HEK293 (cell line): ENCODE measurements around the gene MAP4K5.
A peak's percentile ranks its signal among the peaks of the same experiment; 100 is the strongest.

ENCODE experiments used
- CTCF ChIA-PET: fragments of 350-600 bp; formaldehyde crosslinking; extraction: SDS; loops from one replicate; lab custom pipeline; 2021; ENCODE audit warnings: antibody characterized with exemption; lab: Yijun Ruan, JAX
- POLR2A ChIA-PET: fragments of 300-600 bp; formaldehyde crosslinking; extraction: SDS; loops from one replicate; lab custom pipeline; 2020; ENCODE audit warnings: antibody characterized with exemption, inconsistent platforms; lab: Yijun Ruan, JAX
- H3K27ac ChIP-seq: fragments of 200-500 bp; sonication (Bioruptor generic); 2 replicates; pipeline ENCODE4 v1.5.1; 2014; ENCODE audit warnings: low read depth, low read length, control low read depth, inconsistent platforms; ENCODE audit errors: extremely low read depth
- H3K36me3 ChIP-seq, 2 experiments: fragments of 200-500 bp in 1 of 2; sonication (Bioruptor generic) in 1 of 2; 1 replicate in 1 of 2; 2 replicates in 1 of 2; pipeline ENCODE4 v1.5.1; 2014 to 2017; ENCODE audit warnings: inconsistent platforms in 2 of 2, low read length in 2 of 2; ENCODE audit not compliant: control insufficient read depth in 2 of 2, insufficient read depth in 1 of 2
- H3K4me1 ChIP-seq: fragments of 200-500 bp; sonication (Bioruptor generic); 2 replicates; pipeline ENCODE4 v1.5.1; 2014; ENCODE audit warnings: mild to moderate bottlenecking, low read length, inconsistent platforms; ENCODE audit not compliant: control insufficient read depth, insufficient read depth
- H3K4me3 ChIP-seq: 2 replicates; pipeline ENCODE4 v1.5.1; 2011; ENCODE audit warnings: low read depth, mild to moderate bottlenecking, control low read depth, low read length, moderate library complexity
- H3K9me3 ChIP-seq: fragments of 200-500 bp; sonication (Bioruptor generic); 2 replicates; pipeline ENCODE4 v1.5.1; 2014; ENCODE audit warnings: low read depth, low read length, inconsistent platforms; ENCODE audit not compliant: control insufficient read depth, insufficient read depth
- BCL11B ChIP-seq: fragments of 450-650 bp; formaldehyde crosslinking; IDR thresholded peaks from 2 replicates; pipeline ENCODE4 v1.5.1; 2016; ENCODE audit warnings: low read depth, missing biosample characterization, missing genetic modification characterization
- EGR2 ChIP-seq: fragments of 450-650 bp; formaldehyde crosslinking; IDR thresholded peaks from 2 replicates; pipeline ENCODE4 v1.5.1; 2016; ENCODE audit warnings: low read depth, missing biosample characterization, missing genetic modification characterization
- ELK4 ChIP-seq: IDR thresholded peaks from 2 replicates; pipeline ENCODE4 v1.6.1; 2011; ENCODE audit warnings: mild to moderate bottlenecking, low read depth, low read length, borderline replicate concordance
- KLF7 ChIP-seq: fragments of 450-650 bp; formaldehyde crosslinking; IDR thresholded peaks from 2 replicates; pipeline ENCODE4 v1.5.1; 2016; ENCODE audit warnings: missing biosample characterization, missing genetic modification characterization, borderline replicate concordance
- MEIS1 ChIP-seq: sonication (generic); formaldehyde crosslinking; IDR thresholded peaks from 2 replicates; pipeline ENCODE4 v1.8.1; 2022; ENCODE audit warnings: missing genetic modification reagents, mild to moderate bottlenecking, borderline replicate concordance
- PBX3 ChIP-seq: sonication (generic); formaldehyde crosslinking; IDR thresholded peaks from 2 replicates; pipeline ENCODE4 v1.8.1; 2022; ENCODE audit warnings: mild to moderate bottlenecking, moderate library complexity, missing genetic modification reagents
- PRDM1 ChIP-seq: fragments of 450-650 bp; formaldehyde crosslinking; IDR thresholded peaks from 2 replicates; pipeline ENCODE4; 2016; ENCODE audit warnings: missing biosample characterization, missing genetic modification characterization
- SALL2 ChIP-seq: fragments of 450-650 bp; formaldehyde crosslinking; IDR thresholded peaks from 2 replicates; pipeline ENCODE4 v1.5.0; 2017; ENCODE audit warnings: missing biosample characterization, mild to moderate bottlenecking, missing genetic modification characterization, borderline replicate concordance
- SETDB1 ChIP-seq: IDR thresholded peaks from one replicate; pipeline ENCODE4 v1.6.1; 2017; ENCODE audit warnings: mild to moderate bottlenecking, low read length, moderate library complexity, mixed read lengths; ENCODE audit not compliant: insufficient read length
- TRIM28 ChIP-seq: IDR thresholded peaks from 2 replicates; pipeline ENCODE4 v1.6.1; 2011; ENCODE audit warnings: low read length, control low read depth, borderline replicate concordance
- ZBTB7A ChIP-seq: fragments of 450-650 bp; formaldehyde crosslinking; IDR thresholded peaks from 2 replicates; pipeline ENCODE4 v1.5.1; 2016; ENCODE audit warnings: low read depth, missing biosample characterization, missing genetic modification characterization
- ZNF202 ChIP-seq: fragments of 450-650 bp; formaldehyde crosslinking; IDR thresholded peaks from 2 replicates; pipeline ENCODE4 v1.5.1; 2016; ENCODE audit warnings: missing biosample characterization, missing genetic modification characterization, borderline replicate concordance
- ZNF292 ChIP-seq: fragments of 450-650 bp; formaldehyde crosslinking; IDR thresholded peaks from 2 replicates; pipeline ENCODE4 v1.5.1; 2016; ENCODE audit warnings: low read depth, missing biosample characterization, missing genetic modification characterization, borderline replicate concordance
- ZNF324 ChIP-seq: fragments of 450-650 bp; formaldehyde crosslinking; IDR thresholded peaks from 2 replicates; pipeline ENCODE4 v1.5.1; 2016; ENCODE audit warnings: missing biosample characterization, missing genetic modification characterization
- ZNF501 ChIP-seq: fragments of 450-650 bp; formaldehyde crosslinking; IDR thresholded peaks from 2 replicates; pipeline ENCODE4 v1.5.1; 2016; ENCODE audit warnings: missing biosample characterization, missing genetic modification characterization
- ZNF514 ChIP-seq: fragments of 450-650 bp; formaldehyde crosslinking; IDR thresholded peaks from 2 replicates; pipeline ENCODE4 v1.5.1; 2016; ENCODE audit warnings: missing biosample characterization, missing genetic modification characterization
- ZNF626 ChIP-seq: fragments of 450-650 bp; sonication (Bioruptor Pico); formaldehyde crosslinking; IDR thresholded peaks from 2 replicates; pipeline ENCODE4 v1.5.1; 2018; ENCODE audit warnings: missing biosample characterization, missing genetic modification characterization, inconsistent platforms
- ZNF658 ChIP-seq: fragments of 450-650 bp; formaldehyde crosslinking; IDR thresholded peaks from 2 replicates; pipeline ENCODE4; 2016; ENCODE audit warnings: missing biosample characterization, missing genetic modification characterization
- ZNF701 ChIP-seq: fragments of 450-650 bp; formaldehyde crosslinking; IDR thresholded peaks from 2 replicates; pipeline ENCODE4 v1.5.1; 2016; ENCODE audit warnings: missing biosample characterization, missing genetic modification characterization
- ZNF791 ChIP-seq: fragments of 450-650 bp; formaldehyde crosslinking; IDR thresholded peaks from 2 replicates; pipeline ENCODE4 v1.5.1; 2016; ENCODE audit warnings: missing biosample characterization, missing genetic modification characterization
- ZSCAN16 ChIP-seq: fragments of 450-650 bp; formaldehyde crosslinking; IDR thresholded peaks from 2 replicates; pipeline ENCODE4 v1.5.1; 2016; ENCODE audit warnings: missing biosample characterization, missing genetic modification characterization
- ZSCAN5A ChIP-seq: fragments of 450-650 bp; formaldehyde crosslinking; IDR thresholded peaks from 2 replicates; pipeline ENCODE4 v1.5.1; 2016; ENCODE audit warnings: missing biosample characterization, missing genetic modification characterization

The MAP4K5 gene

GRCh38 chr14:50577982-50578381 is 45.6 kb upstream of the MAP4K5 start (continued):
- no peak for TF ChIP-seq ZNF514
- no peak for TF ChIP-seq ZNF658 (tag by site-specific recombination)
- TF ChIP-seq MEIS1 (CRISPR knock-in tag) = no peak

- 0 out of 2 replicates have a peak, but pooled peaks cover 8% of the 10 kb centered on the region for H3K4me1 ChIP-seq
- H3K4me3 ChIP-seq = no peak overlapping the region
- no peaks in the 10 kb centered on the region for H3K36me3 ChIP-seq
- TF ChIP-seq ELK4 (no peak), ZNF501 (tag by site-specific recombination) (no peak), PBX3 (CRISPR knock-in tag) (no peak), EGR2 (tag by site-specific recombination) (no peak), ZNF324 (no peak), ZNF202 (no peak), ZNF292 (tag by site-specific recombination) (no peak)
- ChIA-PET POLR2A (no interaction called here), CTCF (no interaction called here)
- no peak overlapping the region for H3K27ac ChIP-seq
- no peaks in the 10 kb centered on the region for H3K9me3 ChIP-seq
These were observed 43.4 kb upstream of the MAP4K5 start for GRCh38 chr14:50575769-50576168.

GRCh38 chr14:50573862-50574261 is 41.5 kb upstream of the MAP4K5 start:
- Histone ChIP-seq H3K4me1 (0 out of 2 replicates have a peak, but pooled peaks cover 8% of the 10 kb centered on the region), H3K9me3 (no peaks in the 10 kb centered on the region), H3K36me3 (no peaks in the 10 kb centered on the region), H3K27ac (no peak overlapping the region), H3K4me3 (no peak overlapping the region)
- ChIA-PET POLR2A (no interaction called here), CTCF (interaction anchor here (0.9 to 1.1 kb wide), 2 partner anchors 141 to 146 kb away, joined by 3 to 4 read pairs; no protein-coding TSS in a partner anchor)
- TF ChIP-seq ZSCAN16 (tag by site-specific recombination) (no peak), ZSCAN5A (tag by site-specific recombination) (no peak), PRDM1 (tag by site-specific recombination) (peak; percentile 19; the same call in 1 of the 2 replicates)

- no peak overlapping the region for H3K27ac ChIP-seq
- no peak overlapping the region for H3K4me3 ChIP-seq
- ChIA-PET POLR2A (no interaction called here), CTCF (interaction anchor here (0.6 to 1.7 kb wide), 4 partner anchors 27 to 207 kb away, joined by 3 to 6 read pairs (median 4); no protein-coding TSS in a partner anchor)
- H3K9me3 ChIP-seq = no peaks in the 10 kb centered on the region
- H3K36me3 ChIP-seq = 0 out of 3 replicates have a peak, but pooled peaks cover 0 to 5% of the 10 kb centered on the region in 2 experiments
- TF ChIP-seq SETDB1 = peak; percentile 99
- no peak for TF ChIP-seq BCL11B (tag by site-specific recombination)
- 0 out of 2 replicates have a peak, but pooled peaks have one; percentile 24 for TF ChIP-seq ZNF626 (tag by site-specific recombination)
- TF ChIP-seq ZNF791 (tag by site-specific recombination) = peak; percentile 98
- TF ChIP-seq TRIM28 = peak; percentile 99
- TF ChIP-seq SALL2 (tag by site-specific recombination) = no peak
- no peak for TF ChIP-seq ZBTB7A
- TF ChIP-seq ZNF701 (tag by site-specific recombination) = no peak
- no peak for TF ChIP-seq KLF7 (tag by site-specific recombination)
- 0 out of 2 replicates have a peak, but pooled peaks cover 3% of the 10 kb centered on the region for H3K4me1 ChIP-seq
These were observed 37.4 kb upstream of the MAP4K5 start for GRCh38 chr14:50569714-50570274.
